Gastroesophageal sphincter (tissue), 3 donors: ENCODE results near the gene CASP10.

Source experiments
- EP300 ChIP-seq: sonication (generic); formaldehyde crosslinking; IDR thresholded peaks from one replicate; pipeline ENCODE4 v1.6.1; 2017; ENCODE audit warnings: antibody characterized with exemption, mild to moderate bottlenecking
- POLR2A ChIP-seq, 2 donors: fragments of 450-650 bp; IDR thresholded peaks; one replicate each; pipeline ENCODE4 v1.6.1; 2017; ENCODE audit warnings: antibody characterized with exemption in 2 of 2, mild to moderate bottlenecking in 2 of 2, moderate library complexity in 1 of 2
- TF ChIP-seq, protein P1 (sequence below), 4 experiments: fragments of 200-600 bp in 2 of 4; fragments of 450-650 bp in 2 of 4; sonication (generic) in 1 of 4; IDR thresholded peaks; one replicate each; pipeline ENCODE4 v1.5.1; 2017 to 2019; ENCODE audit warnings: antibody characterized with exemption in 4 of 4, mild to moderate bottlenecking in 2 of 4, moderate library complexity in 2 of 4

DNA sequence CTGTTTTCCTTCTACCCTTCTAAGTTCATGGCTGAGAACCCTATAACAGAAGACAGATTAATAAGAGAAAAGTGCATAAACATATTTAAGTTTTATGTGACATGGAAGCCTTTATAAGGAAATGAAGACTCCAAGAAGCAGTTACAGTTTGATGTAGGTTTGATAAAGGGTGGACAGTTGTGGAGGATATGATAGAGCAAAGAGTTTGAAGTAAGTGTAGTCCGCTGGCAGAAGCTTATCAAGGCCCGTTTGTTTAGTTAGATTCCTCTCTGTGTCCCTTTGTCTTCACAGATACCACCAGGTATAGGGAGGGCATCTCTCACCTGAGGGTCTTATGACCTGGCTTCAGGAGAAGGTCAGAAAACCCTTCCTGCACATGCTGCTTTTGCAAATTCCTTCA lies 66.9 kb downstream of the CASP10 start:
- TF ChIP-seq, protein P1, sequence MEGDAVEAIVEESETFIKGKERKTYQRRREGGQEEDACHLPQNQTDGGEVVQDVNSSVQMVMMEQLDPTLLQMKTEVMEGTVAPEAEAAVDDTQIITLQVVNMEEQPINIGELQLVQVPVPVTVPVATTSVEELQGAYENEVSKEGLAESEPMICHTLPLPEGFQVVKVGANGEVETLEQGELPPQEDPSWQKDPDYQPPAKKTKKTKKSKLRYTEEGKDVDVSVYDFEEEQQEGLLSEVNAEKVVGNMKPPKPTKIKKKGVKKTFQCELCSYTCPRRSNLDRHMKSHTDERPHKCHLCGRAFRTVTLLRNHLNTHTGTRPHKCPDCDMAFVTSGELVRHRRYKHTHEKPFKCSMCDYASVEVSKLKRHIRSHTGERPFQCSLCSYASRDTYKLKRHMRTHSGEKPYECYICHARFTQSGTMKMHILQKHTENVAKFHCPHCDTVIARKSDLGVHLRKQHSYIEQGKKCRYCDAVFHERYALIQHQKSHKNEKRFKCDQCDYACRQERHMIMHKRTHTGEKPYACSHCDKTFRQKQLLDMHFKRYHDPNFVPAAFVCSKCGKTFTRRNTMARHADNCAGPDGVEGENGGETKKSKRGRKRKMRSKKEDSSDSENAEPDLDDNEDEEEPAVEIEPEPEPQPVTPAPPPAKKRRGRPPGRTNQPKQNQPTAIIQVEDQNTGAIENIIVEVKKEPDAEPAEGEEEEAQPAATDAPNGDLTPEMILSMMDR (IDR thresholded peaks at IDR 0.05) = no peak
- TF ChIP-seq POLR2A (IDR thresholded peaks at IDR 0.05) (no peak), EP300 (no peak)
